ENCODE measurements around the gene JTB. TPM values are rescaled to one million over a fixed set of nuclear protein-coding genes. Genes with fewer than 3 reads are reported as not detected.

The JTB gene
- polyA plus RNA-seq, 3 donors: 150 to 391 (median 312) TPM

- Mint-ChIP-seq H3K27me3 (ENCODE audit: low read depth in 3 of 3) (peaks cover 0 to 1% (median 0%) of the 10 kb centered on the region in 3 donors), H3K4me1 (peaks cover 14% of the 10 kb centered on the region), H3K4me3 (no peak overlapping the region), H3K27ac (peak overlapping the region in 1 of 7 donors; percentile 12), H3K36me3 (peaks cover 25 to 44% of the 10 kb centered on the region in 2 donors), H3K9me3 (no peaks in the 10 kb centered on the region)
- peaks cover 11 to 19% of the 10 kb centered on the region in 2 donors for H3K4me1 ChIP-seq (ENCODE audit: control insufficient read depth in 1 of 2, insufficient read depth in 2 of 2, low read length in 2 of 2)
- WGBS (ENCODE audit: insufficient coverage): 97% methylated on average over 7 of the region's 11 CpGs
- no peak overlapping the region for H3K9ac ChIP-seq (ENCODE audit: insufficient read depth, low read length, poor library complexity, severe bottlenecking)
- H3K4me3 ChIP-seq (replicated peaks in 1 of 3; ENCODE audit: low read depth in 2 of 3, low read length in 3 of 3): no peak overlapping the region
- no peak overlapping the region for H2AFZ ChIP-seq (ENCODE audit: insufficient read depth, low read depth, low read length, poor library complexity, severe bottlenecking)
- H3K4me2 ChIP-seq (replicated peaks; ENCODE audit: extremely low read depth, low read length, poor library complexity, severe bottlenecking): no peak overlapping the region
- H4K20me1 ChIP-seq (ENCODE audit: insufficient read depth, low read length): no peaks in the 10 kb centered on the region
- peaks cover 16 to 40% of the 10 kb centered on the region in 2 donors for H3K36me3 ChIP-seq (replicated peaks in 1 of 2; ENCODE audit: control insufficient read depth in 1 of 2, insufficient read depth in 2 of 2, low read length in 2 of 2)
- intact Hi-C loops (cut with micrococcal nuclease): no loop called here
- no peaks in the 10 kb centered on the region for H3K27me3 ChIP-seq (ENCODE audit: control insufficient read depth in 2 of 2, insufficient read depth in 2 of 2, low read length in 2 of 2)
- peaks cover 18% of the 10 kb centered on the region for H3K79me2 ChIP-seq (ENCODE audit: insufficient read depth, low read length)
- DNase-seq: no peak
- H3K9me3 ChIP-seq (replicated peaks in 1 of 2; ENCODE audit: control insufficient read depth in 1 of 2, insufficient read depth in 1 of 2, low read length in 2 of 2): no peaks in the 10 kb centered on the region
- H3K27ac ChIP-seq (ENCODE audit: low read depth in 1 of 2, low read length in 2 of 2): no peak overlapping the region
- TF ChIP-seq, protein P1, sequence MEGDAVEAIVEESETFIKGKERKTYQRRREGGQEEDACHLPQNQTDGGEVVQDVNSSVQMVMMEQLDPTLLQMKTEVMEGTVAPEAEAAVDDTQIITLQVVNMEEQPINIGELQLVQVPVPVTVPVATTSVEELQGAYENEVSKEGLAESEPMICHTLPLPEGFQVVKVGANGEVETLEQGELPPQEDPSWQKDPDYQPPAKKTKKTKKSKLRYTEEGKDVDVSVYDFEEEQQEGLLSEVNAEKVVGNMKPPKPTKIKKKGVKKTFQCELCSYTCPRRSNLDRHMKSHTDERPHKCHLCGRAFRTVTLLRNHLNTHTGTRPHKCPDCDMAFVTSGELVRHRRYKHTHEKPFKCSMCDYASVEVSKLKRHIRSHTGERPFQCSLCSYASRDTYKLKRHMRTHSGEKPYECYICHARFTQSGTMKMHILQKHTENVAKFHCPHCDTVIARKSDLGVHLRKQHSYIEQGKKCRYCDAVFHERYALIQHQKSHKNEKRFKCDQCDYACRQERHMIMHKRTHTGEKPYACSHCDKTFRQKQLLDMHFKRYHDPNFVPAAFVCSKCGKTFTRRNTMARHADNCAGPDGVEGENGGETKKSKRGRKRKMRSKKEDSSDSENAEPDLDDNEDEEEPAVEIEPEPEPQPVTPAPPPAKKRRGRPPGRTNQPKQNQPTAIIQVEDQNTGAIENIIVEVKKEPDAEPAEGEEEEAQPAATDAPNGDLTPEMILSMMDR (IDR thresholded peaks at IDR 0.05): no peak
Observed at GRCh38 chr1:153995640-153996039, 18.2 kb upstream of the JTB start.

- H3K36me3 ChIP-seq (replicated peaks in 1 of 2; ENCODE audit: control insufficient read depth in 1 of 2, insufficient read depth in 2 of 2, low read length in 2 of 2): peaks cover 16 to 40% of the 10 kb centered on the region in 2 donors
- no peak for DNase-seq
- H2AFZ ChIP-seq (ENCODE audit: insufficient read depth, low read depth, low read length, poor library complexity, severe bottlenecking): no peak overlapping the region
- TF ChIP-seq, protein P1 (IDR thresholded peaks at IDR 0.05): no peak
- no peak overlapping the region for H3K27ac ChIP-seq (ENCODE audit: low read depth in 1 of 2, low read length in 2 of 2)
- peaks cover 16% of the 10 kb centered on the region for H3K4me1 Mint-ChIP-seq
- peaks cover 0 to 1% (median 0%) of the 10 kb centered on the region in 3 donors for H3K27me3 Mint-ChIP-seq (ENCODE audit: low read depth in 3 of 3)
- H3K4me3 ChIP-seq (replicated peaks in 1 of 3; ENCODE audit: low read depth in 2 of 3, low read length in 3 of 3): no peak overlapping the region
- H3K9me3 Mint-ChIP-seq: no peaks in the 10 kb centered on the region
- no peak overlapping the region for H3K4me2 ChIP-seq (replicated peaks; ENCODE audit: extremely low read depth, low read length, poor library complexity, severe bottlenecking)
- peaks cover 25 to 44% of the 10 kb centered on the region in 2 donors for H3K36me3 Mint-ChIP-seq
- H3K27me3 ChIP-seq (ENCODE audit: control insufficient read depth in 2 of 2, insufficient read depth in 2 of 2, low read length in 2 of 2): no peaks in the 10 kb centered on the region
- WGBS (ENCODE audit: insufficient coverage): no CpG with 5 or more reads among the region's 3 CpGs
- no peak overlapping the region for H3K4me3 Mint-ChIP-seq
- H3K9me3 ChIP-seq (replicated peaks in 1 of 2; ENCODE audit: control insufficient read depth in 1 of 2, insufficient read depth in 1 of 2, low read length in 2 of 2): no peaks in the 10 kb centered on the region
- intact Hi-C loops (cut with micrococcal nuclease): no loop called here
- H3K27ac Mint-ChIP-seq: peak overlapping the region in 3 of 7 donors; percentile 12 to 62 (median 25)
- peaks cover 13 to 20% of the 10 kb centered on the region in 2 donors for H3K4me1 ChIP-seq (ENCODE audit: control insufficient read depth in 1 of 2, insufficient read depth in 2 of 2, low read length in 2 of 2)
- H3K79me2 ChIP-seq (ENCODE audit: insufficient read depth, low read length): peaks cover 20% of the 10 kb centered on the region
- no peak overlapping the region for H3K9ac ChIP-seq (ENCODE audit: insufficient read depth, low read length, poor library complexity, severe bottlenecking)
- no peaks in the 10 kb centered on the region for H4K20me1 ChIP-seq (ENCODE audit: insufficient read depth, low read length)
Observed at GRCh38 chr1:153995202-153995601, 17.7 kb upstream of the JTB start.
